Endothelial cell of umbilical vein (primary cell): Measurements from ENCODE around the gene TRAPPC12. TPM values are rescaled to one million over a fixed set of nuclear protein-coding genes. Genes with fewer than 3 reads are reported as not detected.

ENCODE experiments used
- BruUV-seq: library from RNA; stranded (reverse); fragments of 400-500 nt; replicated peaks from 2 replicates; lab custom pipeline; 2021; lab: Mats Ljungman, UMichigan
- CTCF ChIA-PET: fragments of 300-600, 350-600 bp; sonication (Branson Sonifier 250); formaldehyde crosslinking; loops from one replicate; lab custom pipeline; 2021; ENCODE audit warnings: antibody characterized with exemption, inconsistent platforms; lab: Charles Lee
- POLR2A ChIA-PET: fragments of 300-600, 350-600 bp; sonication (Branson Sonifier 250); formaldehyde crosslinking; loops from one replicate; lab custom pipeline; 2021; ENCODE audit warnings: antibody characterized with exemption, inconsistent platforms; lab: Charles Lee
- DNase-seq: peaks from one replicate; pipeline ENCODE4 v3.0.0-alpha.2; 2011; ENCODE audit warnings: low read depth, low spot score
- FAIRE-seq: peaks from 2 replicates; lab custom pipeline; 2011; peaks lifted over from hg19 to GRCh38; lab: Jason Lieb, UNC
- H2AFZ ChIP-seq: 2 replicates; pipeline ENCODE4 v1.6.0; 2012; ENCODE audit warnings: low read depth, low read length, control low read depth, inconsistent platforms
- H3K27ac ChIP-seq: 2 replicates; pipeline ENCODE4 v1.5.1; 2011; ENCODE audit warnings: low read depth, mild to moderate bottlenecking, control low read depth, low read length, moderate library complexity; ENCODE audit not compliant: insufficient read depth
- H3K27me3 ChIP-seq, 2 experiments: 2 replicates each; pipeline versions ENCODE4 v1.6.0 to v1.6.1; 2011; ENCODE audit warnings: low read length in 2 of 2, mixed read lengths in 1 of 2; ENCODE audit not compliant: control insufficient read depth in 2 of 2, insufficient read depth in 2 of 2
- H3K36me3 ChIP-seq, 2 experiments: 2 replicates in 1 of 2; 3 replicates in 1 of 2; pipeline ENCODE4 v1.5.1; 2011; ENCODE audit warnings: low read length in 2 of 2, mild to moderate bottlenecking in 1 of 2, moderate library complexity in 1 of 2; ENCODE audit not compliant: control insufficient read depth in 2 of 2, insufficient read depth in 2 of 2; ENCODE audit errors: extremely low read depth in 1 of 2
- H3K4me1 ChIP-seq: 3 replicates; pipeline ENCODE4 v1.5.1; 2011; ENCODE audit warnings: mild to moderate bottlenecking, low read length; ENCODE audit not compliant: control insufficient read depth, insufficient read depth; ENCODE audit errors: extremely low read depth
- H3K4me2 ChIP-seq: 2 replicates; pipeline ENCODE4 v1.6.1; 2011; ENCODE audit warnings: low read length, control low read depth, mixed read lengths; ENCODE audit not compliant: insufficient read depth
- H3K4me3 ChIP-seq, 3 experiments: fragments of 200-600 bp in 1 of 3; sonication (generic), shearing (Covaris generic) in 1 of 3; replicated peaks in 1 of 3; 2 replicates each; pipeline ENCODE4 v1.5.1; 2011 to 2016; ENCODE audit warnings: control low read depth in 3 of 3, low read length in 3 of 3, mild to moderate bottlenecking in 2 of 3, inconsistent platforms in 1 of 3, low read depth in 1 of 3, moderate library complexity in 1 of 3; ENCODE audit not compliant: insufficient read depth in 1 of 3
- H3K79me2 ChIP-seq: 2 replicates; pipeline ENCODE4 v1.6.0; 2012; ENCODE audit warnings: low read length, inconsistent platforms; ENCODE audit not compliant: control insufficient read depth, insufficient read depth
- H3K9ac ChIP-seq: replicated peaks from 2 replicates; pipeline ENCODE3; 2011; ENCODE audit warnings: low read length, control low read depth; ENCODE audit not compliant: insufficient read depth; ENCODE audit errors: extremely low read depth
- H3K9me1 ChIP-seq: replicated peaks from 3 replicates; pipeline ENCODE4 v1.6.0; 2011; ENCODE audit warnings: mild to moderate bottlenecking, low read length; ENCODE audit not compliant: control insufficient read depth, insufficient read depth; ENCODE audit errors: extremely low read depth
- H3K9me3 ChIP-seq: replicated peaks from 2 replicates; pipeline ENCODE4 v1.5.1; 2012; ENCODE audit warnings: low read length, inconsistent platforms; ENCODE audit not compliant: control insufficient read depth, insufficient read depth
- H4K20me1 ChIP-seq: replicated peaks from 2 replicates; pipeline ENCODE3; 2011; ENCODE audit warnings: mild to moderate bottlenecking, low read length; ENCODE audit not compliant: control insufficient read depth, insufficient read depth; ENCODE audit errors: extremely low read depth
- CTCF ChIP-seq, 2 donors: IDR thresholded peaks; 1 replicate in 1 of 2; 2 replicates in 1 of 2; pipeline ENCODE4 v1.5.1; 2011; ENCODE audit warnings: low read length in 2 of 2, mild to moderate bottlenecking in 2 of 2, moderate library complexity in 2 of 2, control low read depth in 1 of 2, inconsistent platforms in 1 of 2, low read depth in 1 of 2; ENCODE audit not compliant: insufficient read depth in 1 of 2; ENCODE audit errors: extremely low read depth in 1 of 2
- EZH2 ChIP-seq: IDR thresholded peaks from 2 replicates; pipeline ENCODE4 v1.6.1; 2012; ENCODE audit warnings: borderline replicate concordance, low read depth, mild to moderate bottlenecking, moderate library complexity, low read length, inconsistent platforms; ENCODE audit not compliant: severe bottlenecking
- FOS ChIP-seq: IDR thresholded peaks from 2 replicates; pipeline ENCODE4 v1.6.1; 2011; ENCODE audit warnings: mild to moderate bottlenecking, low read length, moderate library complexity, borderline replicate concordance; ENCODE audit not compliant: insufficient read depth
- GATA2 ChIP-seq: IDR thresholded peaks from 2 replicates; pipeline ENCODE4 v1.7.0; 2011; ENCODE audit warnings: low read depth, mild to moderate bottlenecking, moderate library complexity, mixed read lengths, low read length; ENCODE audit not compliant: insufficient read length, insufficient read depth
- JUN ChIP-seq: IDR thresholded peaks from 2 replicates; pipeline ENCODE4 v1.6.1; 2011; ENCODE audit warnings: borderline replicate concordance, low read depth; ENCODE audit not compliant: insufficient read length, insufficient read depth
- MAX ChIP-seq: IDR thresholded peaks from 2 replicates; pipeline ENCODE4 v1.6.1; 2011; ENCODE audit not compliant: insufficient read depth, insufficient read length
- MYC ChIP-seq: IDR thresholded peaks from one replicate; pipeline ENCODE4 v1.6.1; 2011; ENCODE audit warnings: mild to moderate bottlenecking, low read depth, low read length
- POLR2A ChIP-seq: IDR thresholded peaks from 2 replicates; pipeline ENCODE4 v1.6.1; 2012; ENCODE audit warnings: low read depth, mild to moderate bottlenecking, control low read depth, low read length
- POLR2AphosphoS5 ChIP-seq: IDR thresholded peaks from 2 replicates; pipeline ENCODE4 v1.6.1; 2012; ENCODE audit warnings: low read depth, mild to moderate bottlenecking, control low read depth, low read length, moderate library complexity; ENCODE audit not compliant: insufficient read depth
- dilution Hi-C: fragments of 300-500 bp; cut with MboI; formaldehyde crosslinking; loops from one replicate; pipeline ENCODE4 v1.15.0; 2019; ENCODE audit warnings: low sequenced_read_pairs; ENCODE audit not compliant: extremely low pct_ligation_motif_present
- intact Hi-C: fragments of 100-400 bp; cut with micrococcal nuclease; formaldehyde crosslinking; loops from one replicate; pipeline ENCODE4 v1.10.0; 2022
- polyA plus RNA-seq, 4 experiments: library from polyadenylated mRNA; depleted of rRNA in 3 of 4; stranded (reverse) in 3 of 4; unstranded in 1 of 4; fragments of >200 nt; gene quantifications; 2 replicates each; pipeline versions ENCODE4 v1.2.1 to v1.2.3, GENCODE V29; 2011 to 2012; ENCODE audit warnings: missing spikeins in 1 of 4
- total RNA-seq: library from RNA; stranded (reverse); gene quantifications from 2 replicates; pipeline ENCODE4 v1.2.3, GENCODE V29; 2021

TRAPPC12 gene
- total and polyA plus RNA-seq, 2 donors (not counting 3 experiments of a cell fraction or from before 2014, with no cell fraction given): 47.5 to 81.5 TPM

DNA sequence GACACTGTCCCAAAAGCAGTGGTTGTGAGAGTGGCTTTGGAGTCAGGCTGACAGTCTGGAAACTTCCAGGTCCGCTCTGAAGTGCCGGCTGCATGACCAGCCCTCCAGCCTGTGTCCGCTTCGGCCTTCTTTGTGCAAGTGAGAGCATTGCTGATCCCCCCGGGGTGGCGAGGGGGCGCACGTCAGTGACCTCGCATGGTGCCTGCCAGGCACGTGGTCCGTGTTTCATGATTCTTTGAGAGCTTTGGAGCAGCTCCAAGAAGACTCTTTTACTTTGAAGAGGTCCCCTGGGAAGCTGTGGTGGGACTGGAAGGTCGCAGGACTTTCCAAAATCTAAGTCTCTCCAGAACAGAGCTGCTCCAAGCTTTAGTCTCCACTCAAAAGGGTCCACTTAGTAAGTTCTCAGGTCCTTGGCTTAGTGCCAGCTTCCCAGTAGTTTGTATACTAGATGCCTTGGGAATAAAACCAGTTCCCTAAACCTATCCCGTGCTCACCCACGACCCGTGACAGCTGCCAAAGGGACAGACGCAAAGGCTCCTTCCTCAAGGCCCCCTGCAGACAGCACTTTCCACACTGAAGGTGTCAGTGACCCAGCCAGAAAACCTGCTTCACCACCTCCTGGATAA, 71.0 kb downstream of the TRAPPC12 start:
- H2AFZ ChIP-seq: no peak overlapping the region
- no TSS peak for BruUV-seq
- H3K9me1 ChIP-seq: no peaks in the 10 kb centered on the region
- no peaks in the 10 kb centered on the region for H4K20me1 ChIP-seq
- H3K27ac ChIP-seq: no peak overlapping the region
- TF ChIP-seq JUN: no peak
- TF ChIP-seq POLR2AphosphoS5: no peak
- no peak for TF ChIP-seq EZH2
- TF ChIP-seq FOS: no peak
- no peak for TF ChIP-seq GATA2
- TF ChIP-seq MAX: no peak
- TF ChIP-seq POLR2A: no peak
- TF ChIP-seq MYC: no peak
- no peak for TF ChIP-seq CTCF (IDR thresholded peaks at IDR 0.05; ENCODE audit: extremely low read depth in 1 of 2, insufficient read depth in 1 of 2, low read depth in 1 of 2, low read length in 2 of 2)
- H3K27me3 ChIP-seq: no peaks in the 10 kb centered on the region
- no peak overlapping the region for H3K4me2 ChIP-seq
- H3K36me3 ChIP-seq: peaks cover 4 to 6% of the 10 kb centered on the region in 2 experiments
- H3K9me3 ChIP-seq: no peaks in the 10 kb centered on the region
- CTCF ChIA-PET: interaction anchor here (0.9 to 2.7 kb wide), 4 partner anchors 10 to 28 kb away, joined by 3 to 19 read pairs (median 4); no protein-coding TSS in a partner anchor
- peaks cover 12% of the 10 kb centered on the region for H3K4me1 ChIP-seq
- dilution Hi-C loops (no loop called here), intact Hi-C loops (no loop called here)
- POLR2A ChIA-PET: no interaction called here
- H3K79me2 ChIP-seq: no peaks in the 10 kb centered on the region
- H3K4me3 ChIP-seq: no peak overlapping the region
- FAIRE-seq: no peak
- no peak for DNase-seq
- H3K9ac ChIP-seq: no peak overlapping the region
